HL-60 (cell line): ENCODE measurements around the gene PIK3CD.

Source experiments
- CTCF ChIP-seq: IDR thresholded peaks from one replicate; pipeline ENCODE4 v1.5.1; 2011; ENCODE audit warnings: low read length, control low read depth, inconsistent platforms; ENCODE audit not compliant: insufficient read depth
- POLR2AphosphoS5 ChIP-seq: IDR thresholded peaks from 2 replicates; pipeline ENCODE4 v1.6.1; 2012; ENCODE audit warnings: low read depth
- REST ChIP-seq: IDR thresholded peaks from 2 replicates; pipeline ENCODE4 v1.6.1; 2012; ENCODE audit warnings: low read depth; ENCODE audit not compliant: insufficient replicate concordance
- SPI1 ChIP-seq: IDR thresholded peaks from 2 replicates; pipeline ENCODE4 v1.6.1; 2012; ENCODE audit warnings: low read depth, mild to moderate bottlenecking, borderline replicate concordance

- no peak for TF ChIP-seq CTCF
- TF ChIP-seq POLR2AphosphoS5 = no peak
- no peak for TF ChIP-seq REST
- no peak for TF ChIP-seq SPI1
These were observed 79.6 kb downstream of the PIK3CD start for GRCh38 chr1:9731051-9731537.
